ENCODE measurements around the gene PITX1. TPM values are rescaled to one million over a fixed set of nuclear protein-coding genes. Genes with fewer than 3 reads are reported as not detected.
A peak's percentile ranks its signal among the peaks of the same experiment; 100 is the strongest.

Gene PITX1
- total RNA-seq, 1 donor from 2014 or later: 3.6 TPM

GRCh38 chr5:135048286-135048685 lies 14.3 kb upstream of the PITX1 start:
- DNase-seq (ENCODE audit: low spot score) (no peak), ATAC-seq (peak; percentile 19)
- intact Hi-C loops (cut with DNase I): no loop called here

GRCh38 chr5:135047347-135047695 lies 13.3 kb upstream of the PITX1 start:
- intact Hi-C loops (cut with DNase I): no loop called here

GRCh38 chr5:135046661-135047346 lies 12.8 kb upstream of the PITX1 start:
- ATAC-seq (no peak), DNase-seq (ENCODE audit: low spot score) (no peak)
- intact Hi-C loops (cut with DNase I): no loop called here

More at GRCh38 chr5:135047347-135047695, 13.3 kb upstream of the PITX1 start:
- no peak for DNase-seq (ENCODE audit: low spot score)
- ATAC-seq: no peak

- intact Hi-C loops (cut with DNase I): no loop called here
- DNase-seq (ENCODE audit: low spot score) (no peak), ATAC-seq (no peak)
These were observed 11.5 kb upstream of the PITX1 start for GRCh38 chr5:135045488-135045887.

- intact Hi-C loops (cut with DNase I): no loop called here
- DNase-seq (ENCODE audit: low spot score): no peak
These were observed 8.6 kb upstream of the PITX1 start for GRCh38 chr5:135042595-135042994.

GRCh38 chr5:135041726-135042125 lies 7.7 kb upstream of the PITX1 start:
- intact Hi-C loops (cut with DNase I): no loop called here

More at GRCh38 chr5:135042595-135042994, 8.6 kb upstream of the PITX1 start:
- no peak for ATAC-seq

GRCh38 chr5:135041145-135041587 lies 7.1 kb upstream of the PITX1 start:
- intact Hi-C loops (cut with DNase I): no loop called here
- ATAC-seq: no peak
- DNase-seq (ENCODE audit: low spot score): no peak

More at GRCh38 chr5:135041726-135042125, 7.7 kb upstream of the PITX1 start:
- DNase-seq (ENCODE audit: low spot score): no peak
- ATAC-seq: no peak

GRCh38 chr5:135040333-135041144 lies 6.5 kb upstream of the PITX1 start:
- intact Hi-C loops (cut with DNase I): no loop called here
- DNase-seq (ENCODE audit: low spot score): no peak
- ATAC-seq: no peak

- ATAC-seq (no peak), DNase-seq (ENCODE audit: low spot score) (no peak)
- intact Hi-C loops (cut with DNase I): no loop called here
These were observed 6.0 kb upstream of the PITX1 start for GRCh38 chr5:135040034-135040332.

- peak; percentile 7 for ATAC-seq
- DNase-seq (ENCODE audit: low spot score): no peak
- intact Hi-C loops (cut with DNase I): no loop called here
These were observed 5.4 kb upstream of the PITX1 start for GRCh38 chr5:135039271-135040033.

GRCh38 chr5:135038813-135039270 lies 4.8 kb upstream of the PITX1 start:
- intact Hi-C loops (cut with DNase I): no loop called here
- DNase-seq (ENCODE audit: low spot score) (no peak), ATAC-seq (no peak)

GRCh38 chr5:135038205-135038812 lies 4.3 kb upstream of the PITX1 start:
- ATAC-seq: no peak
- intact Hi-C loops (cut with DNase I): no loop called here

GRCh38 chr5:135037519-135038204 lies 3.6 kb upstream of the PITX1 start:
- ATAC-seq: no peak
- no peak for DNase-seq (ENCODE audit: low spot score)
- intact Hi-C loops (cut with DNase I): no loop called here

More at GRCh38 chr5:135038205-135038812, 4.3 kb upstream of the PITX1 start:
- no peak for DNase-seq (ENCODE audit: low spot score)

- ATAC-seq (no peak), DNase-seq (ENCODE audit: low spot score) (no peak)
- intact Hi-C loops (cut with DNase I): no loop called here
These were observed 2.4 kb upstream of the PITX1 start for GRCh38 chr5:135036405-135036804.

GRCh38 chr5:135035678-135036030 lies 1.6 kb upstream of the PITX1 start:
- ATAC-seq: no peak
- no peak for DNase-seq (ENCODE audit: low spot score)

GRCh38 chr5:135034963-135035677 lies 1.1 kb upstream of the PITX1 start:
- ATAC-seq (no peak), DNase-seq (ENCODE audit: low spot score) (no peak)
- intact Hi-C loops (cut with DNase I): no loop called here

More at GRCh38 chr5:135035678-135036030, 1.6 kb upstream of the PITX1 start:
- intact Hi-C loops (cut with DNase I): no loop called here

GRCh38 chr5:135034236-135034962 lies 371 bp upstream of the PITX1 start:
- intact Hi-C loops (cut with DNase I): no loop called here
- DNase-seq (ENCODE audit: low spot score) (no peak), ATAC-seq (peak; percentile 36)

Data from sciatic nerve (tissue), 2 donors.